HG03571 (cell line): ENCODE data around the gene AHCYL2.

Source experiments
- ATAC-seq: cut with Tn5 transposase; IDR thresholded peaks from one replicate; pipeline ENCODE4 v1.9.1; 2021; ENCODE audit not compliant: unreplicated experiment

The AHCYL2 gene

GRCh38 chr7:129224251-129225205 is at the start of gene AHCYL2:
Gene AHCYL2 (plus strand): TSS chr7:129225030.
- peak; percentile 86 for ATAC-seq

GRCh38 chr7:129176916-129177710 is 47.7 kb upstream of the AHCYL2 start:
- no peak for ATAC-seq

DNA sequence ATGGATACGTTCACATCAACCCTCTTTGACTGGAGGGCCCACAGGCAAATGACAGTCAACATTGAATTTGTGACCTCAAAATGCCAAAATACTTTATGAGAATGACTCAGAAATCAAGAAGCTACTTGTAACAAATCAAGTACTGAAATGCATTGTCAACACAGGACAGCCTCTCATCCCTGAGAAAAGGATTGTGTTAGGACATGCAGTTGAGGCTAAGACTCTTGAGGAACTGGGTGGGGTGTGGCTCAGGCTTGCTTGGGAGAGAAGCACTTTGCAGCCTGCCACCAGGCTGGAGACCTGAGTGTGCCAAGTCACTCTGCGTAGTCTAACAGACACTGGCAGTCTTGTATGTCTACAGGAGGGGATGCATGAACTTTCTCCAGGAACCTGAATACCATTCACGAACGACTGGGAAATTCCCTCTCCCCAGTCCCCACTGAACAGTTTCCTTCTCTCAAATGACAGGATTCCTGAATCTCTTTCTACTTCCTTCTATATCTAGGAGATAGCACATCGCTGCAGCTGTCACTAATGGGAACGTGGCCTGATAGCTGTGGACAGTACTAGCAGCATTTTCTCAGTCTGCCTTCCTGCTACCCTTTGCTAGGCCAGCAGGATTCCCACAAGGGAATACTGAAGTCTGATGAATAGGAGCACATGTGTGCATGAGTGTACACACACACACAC is 39.7 kb upstream of the AHCYL2 start:
- no peak for ATAC-seq

DNA sequence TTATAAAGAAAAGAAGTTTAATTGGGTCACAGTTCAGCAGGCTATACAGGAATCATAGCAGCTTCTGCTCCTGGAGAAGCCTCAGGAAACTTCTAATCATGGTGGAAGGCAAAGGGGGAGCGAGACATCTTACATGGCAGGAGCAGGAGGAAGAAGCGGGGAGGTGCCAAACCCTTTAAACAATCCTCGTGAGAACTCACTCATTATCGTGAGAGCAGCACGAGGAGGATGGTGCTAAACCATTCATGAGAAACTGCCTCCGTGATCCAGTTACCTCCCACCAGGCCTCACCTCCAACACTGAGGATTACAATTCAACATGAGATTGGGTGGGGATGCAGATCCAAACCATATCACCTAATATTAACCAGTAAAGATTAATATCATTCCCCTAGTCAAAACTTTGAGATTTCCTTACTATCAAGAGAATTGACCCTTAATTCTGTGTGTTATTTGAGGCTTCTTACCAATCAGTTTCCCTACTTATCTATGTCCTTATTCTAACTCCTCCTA is 38.0 kb upstream of the AHCYL2 start:
- no peak for ATAC-seq

DNA sequence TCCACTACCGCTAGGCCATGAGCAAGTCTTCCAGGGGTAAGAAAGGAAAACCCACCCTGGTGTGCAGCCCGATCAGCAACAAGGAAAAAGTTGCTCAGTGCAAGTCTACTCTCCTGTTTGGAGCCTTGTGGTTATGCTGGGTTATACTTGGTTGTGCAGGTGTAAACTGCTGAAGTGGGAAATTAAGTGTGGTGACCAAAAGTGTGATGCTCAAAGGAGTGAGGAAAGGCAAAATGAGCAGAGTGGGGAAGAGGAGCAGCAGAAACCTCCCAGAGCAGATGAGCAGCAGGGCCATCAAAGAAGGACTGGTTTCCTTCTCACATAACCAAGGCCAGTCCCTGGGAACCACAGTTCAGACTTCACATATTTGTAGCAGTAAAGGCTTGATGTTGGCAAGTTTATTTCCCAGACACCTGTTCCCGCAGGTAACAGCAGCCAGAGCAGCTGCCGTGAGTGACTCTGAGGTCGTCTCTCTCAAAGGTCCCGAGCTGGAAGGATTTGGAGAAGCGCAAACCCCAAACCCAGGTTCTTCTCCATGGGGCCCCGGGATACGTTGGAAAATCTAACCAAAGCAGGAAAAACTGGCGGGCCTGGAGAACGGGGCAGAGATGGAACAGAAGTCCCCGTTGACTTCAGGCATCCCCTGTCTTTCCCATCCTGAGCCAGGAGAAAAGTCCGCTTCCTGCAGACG is 37.0 kb upstream of the AHCYL2 start:
- ATAC-seq = no peak

GRCh38 chr7:129188372-129188891 is 36.4 kb upstream of the AHCYL2 start, which contains the start of gene SMO:
Gene SMO (plus strand): TSS chr7:129188633. CDS start chr7:129189152, 519 bp downstream.
- no peak for ATAC-seq

DNA sequence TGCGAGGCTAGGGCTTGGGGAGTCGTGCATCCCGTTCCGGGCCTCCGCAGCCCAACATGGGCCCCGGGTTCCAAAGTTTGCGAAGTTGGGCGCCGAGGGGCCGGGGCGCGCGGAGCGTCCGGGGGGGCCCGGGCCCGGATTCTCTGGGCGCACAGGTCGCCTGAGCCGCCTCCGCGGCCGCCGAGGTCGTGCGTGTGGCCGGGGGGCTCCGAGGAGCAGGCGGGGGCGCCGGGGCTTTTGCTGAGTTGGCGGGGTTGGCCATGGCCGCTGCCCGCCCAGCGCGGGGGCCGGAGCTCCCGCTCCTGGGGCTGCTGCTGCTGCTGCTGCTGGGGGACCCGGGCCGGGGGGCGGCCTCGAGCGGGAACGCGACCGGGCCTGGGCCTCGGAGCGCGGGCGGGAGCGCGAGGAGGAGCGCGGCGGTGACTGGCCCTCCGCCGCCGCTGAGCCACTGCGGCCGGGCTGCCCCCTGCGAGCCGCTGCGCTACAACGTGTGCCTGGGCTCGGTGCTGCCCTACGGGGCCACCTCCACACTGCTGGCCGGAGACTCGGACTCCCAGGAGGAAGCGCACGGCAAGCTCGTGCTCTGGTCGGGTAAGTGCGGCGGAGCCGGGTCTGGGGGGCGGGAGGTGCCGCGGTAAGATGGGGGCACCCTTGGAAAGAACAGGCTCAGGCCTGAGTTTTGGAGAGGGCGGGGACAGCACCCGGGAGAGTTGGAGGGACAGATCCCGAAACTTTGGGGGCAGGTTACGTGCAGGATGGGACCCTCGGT is 35.8 kb upstream of the AHCYL2 start:
- no peak for ATAC-seq

- ATAC-seq = no peak
These were observed 35.0 kb upstream of the AHCYL2 start for GRCh38 chr7:129189661-129190310.

- no peak for ATAC-seq
These were observed 33.6 kb upstream of the AHCYL2 start for GRCh38 chr7:129191272-129191671.

DNA sequence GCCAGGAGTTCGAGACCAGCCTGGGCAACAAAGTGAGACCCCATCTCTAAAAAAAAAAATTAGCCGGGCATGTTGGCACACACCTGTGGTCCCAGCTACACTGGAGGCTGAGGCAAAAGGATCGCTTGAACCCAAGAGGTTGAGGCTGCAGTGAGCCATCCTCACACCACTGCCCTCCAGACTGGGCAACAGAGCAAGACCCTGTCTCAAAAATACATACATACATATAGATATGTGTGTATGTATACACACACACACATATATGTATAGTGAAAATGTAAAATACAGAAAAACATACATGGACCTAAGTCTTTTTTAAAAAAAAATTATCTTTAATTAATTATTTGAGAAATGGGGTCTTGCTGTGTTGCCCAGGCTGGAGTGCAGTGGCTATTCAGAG is 30.9 kb upstream of the AHCYL2 start:
- ATAC-seq = no peak

GRCh38 chr7:129197771-129198170 is 27.1 kb upstream of the AHCYL2 start:
- ATAC-seq = no peak

DNA sequence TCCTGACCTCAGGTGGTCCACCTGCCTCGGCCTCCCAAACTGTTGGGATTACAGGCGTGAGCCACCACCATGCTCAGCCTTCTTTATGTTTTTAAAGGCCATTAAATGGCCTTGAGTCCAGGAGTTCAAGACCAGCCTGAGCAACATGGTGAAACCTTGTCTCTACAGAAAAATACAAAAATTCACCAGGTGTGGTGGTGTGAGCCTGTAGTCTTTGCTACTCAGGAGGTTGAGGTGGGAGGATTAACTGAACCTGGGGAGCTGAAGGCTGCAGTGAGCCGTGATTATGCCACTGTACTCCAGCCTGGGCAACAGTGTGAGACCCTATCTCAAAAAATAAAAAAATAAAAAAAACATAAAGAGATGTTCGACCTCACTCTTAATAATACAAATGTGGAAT is 25.4 kb upstream of the AHCYL2 start:
- no peak for ATAC-seq

- no peak for ATAC-seq
These were observed 22.6 kb upstream of the AHCYL2 start for GRCh38 chr7:129202058-129202777.

DNA sequence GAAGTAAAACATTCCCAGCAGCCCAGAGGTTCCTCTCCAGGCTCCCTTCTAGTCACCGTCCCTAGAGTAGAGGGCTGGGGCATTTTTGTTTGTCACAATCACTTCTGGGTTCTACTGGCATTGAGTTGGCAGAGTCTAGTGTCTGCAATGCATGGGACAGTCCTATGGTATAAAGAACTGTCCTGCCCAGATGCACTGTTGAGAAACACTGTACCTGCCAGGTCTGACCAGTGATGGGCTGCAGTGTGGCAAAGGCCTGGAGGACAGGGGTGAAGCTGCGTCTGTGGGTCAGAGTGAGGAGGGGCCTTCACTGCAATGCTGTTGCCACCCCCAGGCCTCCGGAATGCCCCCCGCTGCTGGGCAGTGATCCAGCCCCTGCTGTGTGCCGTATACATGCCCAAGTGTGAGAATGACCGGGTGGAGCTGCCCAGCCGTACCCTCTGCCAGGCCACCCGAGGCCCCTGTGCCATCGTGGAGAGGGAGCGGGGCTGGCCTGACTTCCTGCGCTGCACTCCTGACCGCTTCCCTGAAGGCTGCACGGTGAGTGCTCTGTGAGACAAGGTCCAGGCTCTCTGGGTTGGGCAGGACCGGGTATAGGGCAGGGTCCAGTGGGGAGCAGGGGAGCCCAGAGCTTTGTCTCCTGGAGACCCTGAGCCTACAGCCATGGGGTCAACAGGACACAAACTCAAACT is 21.6 kb upstream of the AHCYL2 start:
- no peak for ATAC-seq

- ATAC-seq = no peak
These were observed 19.6 kb upstream of the AHCYL2 start for GRCh38 chr7:129205126-129205818.

DNA sequence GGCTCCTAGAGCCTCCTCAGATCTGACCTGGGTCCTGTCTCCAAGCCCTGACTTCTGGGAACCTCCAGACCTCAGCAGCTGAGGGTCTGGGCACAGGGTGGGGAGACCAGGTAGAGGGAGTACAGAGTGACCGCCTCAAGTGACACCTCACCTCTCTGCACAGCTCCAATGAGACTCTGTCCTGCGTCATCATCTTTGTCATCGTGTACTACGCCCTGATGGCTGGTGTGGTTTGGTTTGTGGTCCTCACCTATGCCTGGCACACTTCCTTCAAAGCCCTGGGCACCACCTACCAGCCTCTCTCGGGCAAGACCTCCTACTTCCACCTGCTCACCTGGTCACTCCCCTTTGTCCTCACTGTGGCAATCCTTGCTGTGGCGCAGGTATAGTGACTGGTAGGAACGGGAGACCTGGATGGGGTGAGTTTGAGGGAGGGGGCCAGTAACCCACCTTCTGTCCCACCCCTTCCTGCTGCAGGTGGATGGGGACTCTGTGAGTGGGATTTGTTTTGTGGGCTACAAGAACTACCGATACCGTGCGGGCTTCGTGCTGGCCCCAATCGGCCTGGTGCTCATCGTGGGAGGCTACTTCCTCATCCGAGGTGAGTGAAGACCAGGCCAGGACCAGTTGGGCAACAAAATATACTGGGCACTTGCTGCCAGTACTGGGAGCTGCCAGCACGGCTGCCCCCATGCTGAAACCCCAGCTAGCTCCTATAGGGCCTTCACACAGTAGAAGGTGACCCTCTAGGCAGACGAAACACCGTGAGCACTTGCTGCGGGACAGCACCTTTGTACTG is 18.6 kb upstream of the AHCYL2 start:
- ATAC-seq = no peak
